Kasumi-1 (cell line): ENCODE measurements around the gene SIX3.

Experiments
- DNase-seq, 2 experiments: peaks; one replicate each; lab custom pipeline; 2025; lab: John Stamatoyannopoulos, UW

Gene SIX3

DNA sequence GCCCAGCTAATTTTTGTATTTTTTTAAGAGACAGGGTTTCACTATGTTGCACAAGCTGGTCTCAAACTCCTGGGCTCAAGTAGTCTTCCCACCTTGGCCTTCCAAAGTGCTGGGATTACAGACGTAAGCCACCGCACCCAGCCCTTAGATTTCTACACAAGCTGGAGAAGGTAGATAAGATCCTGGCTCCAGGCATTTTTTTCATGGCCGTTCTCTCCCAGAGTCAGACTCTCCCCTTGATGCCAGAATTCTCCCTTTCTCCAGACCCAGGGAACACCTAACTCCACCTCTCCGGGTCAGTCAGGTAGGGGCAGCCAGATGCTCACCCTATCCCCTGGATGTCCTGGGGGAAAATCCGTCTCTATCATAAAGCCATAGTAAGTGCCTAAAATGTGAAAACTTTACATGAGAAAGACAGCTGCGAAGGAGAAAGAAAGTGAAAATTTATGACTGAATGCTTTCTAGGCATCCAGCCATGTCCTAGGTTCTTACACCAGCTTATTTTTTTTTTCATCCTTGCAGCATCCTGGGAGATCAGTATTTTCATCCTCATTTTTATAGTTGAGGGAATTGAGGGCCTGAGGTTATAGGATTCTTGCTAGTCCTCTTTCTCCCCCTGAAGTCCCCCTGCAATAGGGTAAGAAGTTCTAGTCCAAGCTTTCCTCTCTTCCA is 16.3 kb downstream of the SIX3 start:
- no peak for DNase-seq

DNA sequence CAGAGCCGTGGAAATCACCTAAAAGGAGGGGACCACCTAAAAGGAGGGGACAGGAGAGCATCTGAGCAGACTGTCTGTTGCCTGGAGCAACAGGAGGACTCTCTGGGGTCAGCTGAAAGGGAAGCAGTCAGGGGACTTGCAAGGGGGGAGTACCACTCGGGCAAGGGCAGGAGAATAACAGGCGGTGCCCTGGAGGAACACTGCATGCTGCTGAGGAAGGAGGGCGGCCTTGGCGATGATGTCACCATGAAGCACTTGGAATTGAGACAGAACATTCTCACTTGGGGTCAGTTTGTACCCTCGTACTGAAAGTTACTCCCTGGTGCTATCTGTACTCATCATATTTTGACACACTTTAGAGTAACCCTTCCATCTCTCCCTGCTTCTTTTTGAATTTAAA is 18.4 kb downstream of the SIX3 start:
- no peak for DNase-seq

DNA sequence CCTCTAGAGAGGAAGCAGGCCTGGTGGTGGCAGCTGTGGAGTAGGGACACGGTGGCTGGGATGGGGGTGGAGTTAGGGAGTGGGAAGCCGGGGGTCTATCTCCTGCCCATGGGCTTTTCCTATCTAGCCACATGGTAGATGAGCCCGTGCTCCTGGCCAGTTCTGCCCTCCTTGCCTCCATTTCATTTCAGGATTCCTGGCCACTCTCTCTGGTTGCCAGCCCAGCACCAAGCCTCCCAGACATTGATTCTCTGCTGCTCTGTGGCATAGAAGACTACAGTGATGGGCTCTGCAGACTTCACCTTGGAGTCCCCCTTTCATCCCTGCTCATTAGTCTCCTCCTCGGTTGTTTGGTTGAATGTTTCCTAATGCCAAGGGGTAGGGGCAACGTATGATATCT is 19.4 kb downstream of the SIX3 start:
- DNase-seq = no peak

DNA sequence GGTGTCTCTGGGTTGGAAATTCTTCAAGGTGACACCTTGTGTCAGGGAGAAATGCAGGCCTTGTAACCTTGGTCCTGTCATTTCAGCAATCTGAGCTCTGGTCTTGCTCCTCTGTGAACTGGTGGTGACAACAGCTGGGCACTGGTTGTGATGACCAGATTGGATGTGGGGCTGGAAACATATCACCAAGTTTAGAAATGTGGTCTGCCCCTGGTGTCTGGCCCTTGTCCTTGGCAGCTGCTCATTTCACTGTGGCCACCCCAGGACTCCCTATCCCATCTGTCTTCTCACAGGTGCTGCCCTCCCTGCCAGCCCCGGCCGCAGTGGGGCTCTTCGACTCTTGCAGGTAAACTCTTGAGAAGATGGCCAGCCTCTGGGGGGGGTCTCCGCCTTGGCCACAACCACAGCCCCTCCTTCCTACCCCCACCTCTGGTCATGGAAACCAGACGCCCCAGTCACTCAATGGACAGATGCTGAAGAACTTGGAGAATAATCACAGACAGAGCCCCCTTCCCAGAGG is 20.7 kb downstream of the SIX3 start:
- no peak for DNase-seq

DNA sequence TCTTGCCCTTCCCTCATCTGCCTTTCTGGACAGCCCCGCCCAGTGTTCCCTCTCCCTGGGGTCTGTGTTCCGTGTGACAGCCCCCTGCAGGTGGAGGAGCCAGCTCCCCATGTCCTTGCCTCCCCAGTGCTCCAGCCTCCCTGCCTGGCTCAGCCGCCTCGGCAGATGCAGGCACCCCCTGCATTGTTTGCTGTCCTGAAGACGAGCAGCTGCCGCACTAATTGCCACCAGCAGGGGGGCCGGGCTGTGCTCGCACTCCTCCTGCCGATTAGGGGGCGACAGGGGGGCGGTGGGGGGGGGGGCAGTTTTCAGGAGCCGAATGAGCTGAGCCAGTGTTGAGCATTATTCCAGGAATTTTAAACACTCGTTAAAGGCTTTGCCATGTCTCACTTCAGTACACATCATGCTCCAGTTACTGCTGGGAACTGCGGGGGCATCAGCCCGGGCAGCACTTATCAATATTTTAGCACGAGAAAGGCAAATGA is 23.3 kb downstream of the SIX3 start:
- DNase-seq = peak; percentile 22 to 25

DNA sequence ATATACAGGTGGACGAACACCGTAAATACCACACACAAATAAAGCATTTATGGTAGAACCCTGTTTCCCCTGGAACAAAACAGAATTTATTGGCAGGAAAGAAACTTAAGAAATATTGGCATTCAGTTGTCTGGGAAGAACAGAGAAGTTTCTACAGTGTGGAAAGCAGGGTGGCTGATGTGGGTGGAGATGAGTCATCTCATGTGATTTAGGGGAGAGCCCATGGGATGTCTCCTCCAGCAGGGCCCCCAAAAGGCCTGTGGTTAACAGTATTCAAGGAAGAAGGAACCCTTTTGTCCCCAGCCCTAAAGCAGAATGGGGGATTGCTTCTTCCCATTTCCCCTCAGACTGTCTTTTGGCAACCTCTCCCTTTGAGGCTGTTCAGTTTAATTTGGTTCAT is 24.2 kb downstream of the SIX3 start:
- peak in 1 of 2 experiments; percentile 10 for DNase-seq

DNA sequence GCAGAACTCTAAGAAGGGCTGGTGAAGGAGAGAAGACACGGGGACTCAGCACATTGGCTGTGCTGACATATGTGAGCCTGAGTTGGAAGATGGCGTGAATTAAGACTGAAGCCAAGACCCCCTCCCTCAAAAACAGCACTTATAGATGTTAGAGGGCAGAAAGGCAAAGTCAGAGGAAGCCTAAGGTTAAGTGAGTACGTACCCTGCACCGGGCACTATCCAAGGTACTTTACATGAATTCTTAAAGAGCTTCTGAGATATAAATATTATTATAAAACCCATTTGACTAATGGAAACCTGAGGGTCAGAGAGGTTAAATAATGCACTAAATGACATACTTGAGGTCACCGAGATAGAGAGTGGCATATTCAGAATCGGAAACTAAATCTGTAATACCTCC is 25.6 kb downstream of the SIX3 start:
- DNase-seq = no peak

DNA sequence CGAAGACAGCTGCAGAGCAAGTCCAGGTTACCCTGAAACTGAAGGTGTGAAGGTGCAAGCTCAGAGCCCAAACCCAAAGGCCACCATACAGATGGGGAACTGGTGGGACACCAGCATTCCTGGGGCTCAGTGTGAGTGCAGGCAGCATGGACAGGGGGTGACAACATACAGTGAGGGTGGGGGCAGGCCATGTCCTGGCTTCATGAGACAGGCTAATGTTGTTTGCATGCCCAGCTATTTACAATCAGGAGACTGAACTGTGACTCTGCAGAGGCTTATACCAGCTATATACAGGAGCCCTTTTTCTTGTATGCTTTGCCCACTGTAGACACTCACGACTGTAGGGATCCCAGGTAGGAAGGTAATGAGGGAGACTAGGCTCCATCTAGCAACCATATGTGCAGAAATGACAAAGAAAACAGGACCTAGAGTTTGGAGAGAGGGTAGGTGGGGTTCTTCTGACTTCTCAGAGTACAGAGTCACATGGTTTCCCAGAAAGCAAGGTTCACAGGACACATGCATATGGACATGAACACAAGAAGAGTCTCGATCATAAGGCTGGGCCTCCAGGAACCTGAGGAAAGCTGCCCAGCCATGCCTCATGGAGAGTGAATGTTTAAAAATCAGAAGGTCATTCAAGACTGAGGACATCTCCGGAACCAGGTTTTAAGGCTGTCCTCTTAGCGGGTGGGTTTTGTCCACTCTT is 26.4 kb downstream of the SIX3 start:
- DNase-seq = no peak

DNA sequence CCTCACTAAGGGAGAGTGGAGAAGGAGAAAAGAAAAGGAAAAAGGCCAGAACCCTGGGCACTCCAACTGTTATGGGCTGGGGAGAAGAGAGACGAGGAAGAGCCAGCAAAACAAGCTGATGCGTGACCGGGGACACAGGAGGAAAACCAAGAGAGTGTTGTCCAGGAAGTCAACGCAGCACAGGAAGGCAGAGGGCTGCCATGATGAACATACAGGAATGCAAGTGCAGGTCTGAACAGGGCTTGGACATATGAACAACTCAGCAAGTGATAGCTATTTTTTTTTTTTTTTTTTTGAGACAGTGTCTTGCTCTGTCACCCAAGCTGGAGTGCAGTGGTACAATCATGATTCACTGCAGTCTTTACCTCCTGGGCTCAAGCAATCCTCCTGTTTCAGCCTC is 28.4 kb downstream of the SIX3 start:
- DNase-seq = no peak

DNA sequence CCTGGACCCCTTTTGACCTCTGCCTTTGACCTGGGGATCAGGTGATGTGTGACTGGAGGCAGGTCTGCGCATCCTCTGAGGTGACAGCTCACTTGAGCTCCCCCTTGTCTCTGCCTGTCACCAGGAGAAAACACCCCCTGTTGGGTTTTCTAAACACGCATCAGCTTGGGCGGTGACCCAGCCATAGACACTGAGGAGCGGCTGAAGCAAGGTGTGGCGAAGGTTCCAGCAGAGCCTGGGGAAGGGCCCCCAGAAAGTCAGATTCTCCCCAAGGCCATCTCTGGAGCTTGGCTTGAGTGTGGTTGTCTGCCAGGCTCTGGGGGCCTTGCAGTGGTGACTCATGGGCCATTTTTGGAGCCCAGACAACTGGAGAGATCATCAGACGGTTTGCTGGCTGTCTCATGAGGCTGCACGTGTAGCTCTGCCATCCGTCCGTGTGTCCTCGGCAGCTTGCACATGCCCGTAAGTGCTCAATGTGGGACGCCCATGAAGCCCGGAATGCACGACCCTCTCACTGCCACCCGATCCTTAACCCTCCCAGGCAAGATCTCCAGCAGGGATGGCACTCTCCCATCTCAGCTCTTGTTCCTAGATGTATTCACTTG is 29.4 kb downstream of the SIX3 start:
- DNase-seq = no peak

DNA sequence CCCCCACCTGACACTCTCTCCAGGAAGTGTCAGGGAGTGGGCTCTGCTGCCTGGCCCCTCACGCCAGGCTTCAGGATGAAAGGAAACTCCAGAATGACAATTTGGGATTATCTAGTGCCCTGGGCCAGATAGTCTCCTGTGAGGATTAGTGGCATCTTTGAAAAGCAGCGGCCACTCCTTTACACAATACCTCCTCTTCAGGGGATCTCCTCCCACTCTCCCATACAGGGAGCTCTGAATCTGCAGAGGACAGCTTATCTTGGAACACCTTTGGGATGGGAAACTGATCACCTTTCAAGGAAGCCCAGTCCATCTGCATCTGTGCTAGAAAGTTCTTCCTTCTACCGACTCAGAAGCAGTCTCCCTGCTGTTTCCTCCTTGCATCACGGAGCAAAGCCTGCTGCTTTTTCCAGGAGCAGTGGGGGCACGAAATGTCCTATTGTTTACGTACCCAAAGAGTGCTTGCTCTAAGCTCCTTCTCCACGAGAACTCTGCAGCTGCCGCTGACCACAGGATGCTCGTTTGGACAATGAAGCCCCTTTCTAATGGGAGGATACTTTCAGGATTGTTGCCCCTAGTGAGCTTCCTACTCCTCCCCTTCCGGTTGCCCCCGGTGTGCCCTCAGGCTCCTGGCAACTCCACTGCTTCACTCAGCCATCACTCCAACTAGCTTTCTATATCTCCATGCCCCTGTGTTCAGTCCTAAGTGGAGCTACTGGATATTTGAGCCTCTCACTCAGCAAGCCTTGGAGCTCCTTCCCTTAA is 31.5 kb downstream of the SIX3 start:
- no peak for DNase-seq

DNA sequence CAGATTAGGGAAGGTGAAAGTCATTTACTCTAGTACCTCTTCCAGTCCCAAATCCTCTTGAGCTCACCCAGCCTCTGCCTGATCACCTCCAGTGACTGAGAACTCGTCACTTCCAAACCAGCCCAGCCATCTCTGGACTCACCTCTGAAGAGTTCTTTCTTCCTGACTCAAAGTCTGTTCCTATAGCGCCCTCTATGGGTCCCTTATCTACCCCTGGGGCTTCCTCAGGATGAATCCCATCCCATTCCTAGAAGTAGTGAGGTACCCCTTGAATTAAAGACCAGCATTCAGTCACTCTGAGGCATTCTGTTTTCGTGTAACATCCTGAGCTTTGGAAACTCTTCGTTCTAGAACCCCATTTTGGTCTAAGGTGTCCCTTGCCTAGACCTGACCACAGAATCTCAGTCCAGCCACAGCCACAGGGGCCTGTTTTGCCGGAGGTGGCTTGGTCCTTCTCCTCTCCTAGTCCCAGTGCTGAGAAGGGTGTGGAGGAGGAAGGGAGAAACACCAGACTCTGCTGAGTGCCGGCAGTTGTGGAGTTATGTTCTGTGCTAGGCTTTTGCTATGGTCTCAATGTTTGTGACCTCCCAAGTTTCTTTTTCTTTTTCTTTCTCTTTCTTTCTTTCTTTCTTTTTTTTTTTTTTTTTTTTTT is 32.7 kb downstream of the SIX3 start:
- peak; percentile 40 to 48 for DNase-seq

DNA sequence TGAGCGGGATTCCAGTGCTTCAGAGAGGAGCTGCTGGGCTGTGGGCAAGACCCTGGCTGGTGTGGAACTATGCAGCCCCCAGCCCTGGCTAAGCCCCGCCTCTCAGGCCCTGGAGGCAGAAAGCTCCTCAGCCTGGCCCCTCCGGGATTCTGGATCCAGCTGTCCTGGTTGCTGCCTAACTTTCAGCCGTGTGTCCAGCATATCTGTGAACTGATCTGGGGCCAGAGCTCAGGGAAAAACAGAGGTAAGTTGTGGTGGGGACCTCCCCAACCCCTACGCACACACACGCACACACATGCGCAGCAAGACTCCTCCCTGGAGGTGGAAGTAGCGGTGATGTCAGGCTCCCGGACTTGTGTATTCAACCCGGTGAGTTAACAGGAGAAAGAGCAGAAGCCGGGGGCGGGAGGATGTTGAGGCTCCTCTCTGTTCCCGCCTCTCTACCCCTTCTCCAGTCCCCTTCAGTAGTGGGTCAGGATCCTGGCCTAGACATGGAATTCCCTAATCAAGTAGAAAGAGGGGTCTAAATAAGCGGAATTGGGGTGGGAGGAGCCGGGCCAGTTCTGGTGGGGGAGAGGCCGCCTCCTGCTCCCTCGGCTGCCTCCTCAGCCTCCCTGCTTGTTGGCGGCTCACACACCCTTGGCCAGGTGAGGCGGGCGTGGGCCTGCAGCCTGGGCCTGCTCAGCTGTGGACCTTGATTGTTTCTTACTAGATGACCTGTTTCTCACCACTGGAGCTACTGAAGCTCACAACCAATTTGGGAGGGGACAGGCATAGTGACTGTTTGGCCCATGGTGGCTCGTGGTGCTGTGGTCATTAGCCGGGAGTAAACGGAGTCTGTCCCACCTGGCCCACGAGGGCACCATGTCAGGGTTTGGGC is 34.3 kb downstream of the SIX3 start:
- DNase-seq = no peak

DNA sequence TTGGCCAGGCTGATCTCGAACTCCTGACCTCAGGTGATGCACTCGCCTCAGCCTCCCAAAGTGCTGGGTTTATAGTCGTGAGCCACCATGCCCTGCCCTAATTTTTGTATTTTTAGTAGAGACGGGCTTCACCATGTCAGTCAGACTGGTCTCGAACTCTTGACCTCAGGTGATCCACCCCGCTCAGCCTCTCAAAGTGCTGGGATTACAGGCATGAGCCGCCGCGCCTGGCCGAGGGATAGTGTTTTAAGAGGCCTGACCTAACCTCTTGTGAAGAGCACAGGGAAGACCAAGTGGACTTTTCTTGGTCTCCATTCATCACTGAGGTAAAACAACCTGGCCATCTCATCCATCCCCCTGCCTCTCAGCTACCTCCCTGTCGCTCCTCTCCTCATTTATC is 38.1 kb downstream of the SIX3 start:
- DNase-seq = no peak

DNA sequence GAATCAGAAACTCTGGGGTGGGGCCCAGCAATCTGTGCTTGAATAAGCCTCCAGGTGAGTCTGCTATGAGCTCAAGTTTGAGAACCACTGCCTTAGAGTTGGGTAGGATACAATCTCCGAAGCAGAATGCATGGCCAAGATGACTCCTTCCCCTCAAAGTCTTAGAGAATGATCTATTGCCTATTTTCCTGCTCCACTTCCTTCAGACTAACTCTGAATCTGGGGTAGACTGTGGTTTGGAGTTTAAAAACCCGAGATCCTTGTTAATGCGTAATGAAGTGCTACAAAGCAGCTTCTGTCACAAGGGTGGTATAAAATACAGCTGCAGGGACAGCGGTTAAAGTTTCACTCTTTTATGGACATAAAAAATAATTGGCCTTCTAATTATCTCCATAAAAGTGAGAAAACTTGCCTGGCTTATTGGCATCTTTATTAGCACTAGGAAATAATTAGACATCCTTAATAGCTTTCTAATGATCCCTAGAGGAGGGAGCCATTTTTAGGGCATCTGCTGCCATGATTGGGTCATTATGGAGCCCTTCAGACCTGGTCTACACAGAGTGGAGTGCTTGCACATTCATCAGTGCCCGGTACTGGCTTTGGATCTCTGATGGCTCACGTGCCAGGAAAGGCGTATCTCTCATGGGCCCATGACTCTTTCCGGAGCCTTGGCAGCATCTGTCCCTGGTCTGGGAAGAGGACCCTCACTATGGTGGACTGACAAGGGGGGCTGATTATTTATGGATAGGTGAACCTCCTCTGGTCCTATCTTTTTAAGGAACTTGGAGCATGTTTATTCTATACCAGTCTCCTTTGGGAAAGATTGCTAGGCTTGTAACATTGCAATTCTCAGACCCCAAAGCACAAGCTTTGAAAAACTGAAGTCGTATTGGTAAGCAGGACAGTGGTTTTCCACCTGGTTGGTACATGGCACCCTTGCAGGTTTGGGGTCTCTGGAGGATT is 39.5 kb downstream of the SIX3 start:
- DNase-seq = no peak

DNA sequence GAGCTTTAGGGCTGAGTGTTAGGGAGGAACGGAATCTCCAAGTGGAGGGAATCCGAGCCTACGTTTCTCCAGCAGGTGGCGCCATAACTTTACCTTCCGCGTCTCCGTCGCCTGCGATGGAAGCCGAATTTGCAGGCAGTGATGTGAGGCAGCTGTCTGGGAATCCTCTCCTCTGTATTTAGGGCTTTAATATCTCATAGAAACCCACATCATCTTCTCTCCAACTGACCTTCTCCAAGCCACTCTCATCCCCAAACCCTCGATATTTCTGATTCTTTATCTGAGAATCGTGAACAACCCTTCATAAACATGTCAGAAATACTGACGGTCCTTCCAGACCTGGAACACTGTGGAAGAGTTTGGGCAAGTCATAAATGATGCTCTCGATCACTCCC is 40.2 kb downstream of the SIX3 start:
- DNase-seq = peak; percentile 77 to 84

DNA sequence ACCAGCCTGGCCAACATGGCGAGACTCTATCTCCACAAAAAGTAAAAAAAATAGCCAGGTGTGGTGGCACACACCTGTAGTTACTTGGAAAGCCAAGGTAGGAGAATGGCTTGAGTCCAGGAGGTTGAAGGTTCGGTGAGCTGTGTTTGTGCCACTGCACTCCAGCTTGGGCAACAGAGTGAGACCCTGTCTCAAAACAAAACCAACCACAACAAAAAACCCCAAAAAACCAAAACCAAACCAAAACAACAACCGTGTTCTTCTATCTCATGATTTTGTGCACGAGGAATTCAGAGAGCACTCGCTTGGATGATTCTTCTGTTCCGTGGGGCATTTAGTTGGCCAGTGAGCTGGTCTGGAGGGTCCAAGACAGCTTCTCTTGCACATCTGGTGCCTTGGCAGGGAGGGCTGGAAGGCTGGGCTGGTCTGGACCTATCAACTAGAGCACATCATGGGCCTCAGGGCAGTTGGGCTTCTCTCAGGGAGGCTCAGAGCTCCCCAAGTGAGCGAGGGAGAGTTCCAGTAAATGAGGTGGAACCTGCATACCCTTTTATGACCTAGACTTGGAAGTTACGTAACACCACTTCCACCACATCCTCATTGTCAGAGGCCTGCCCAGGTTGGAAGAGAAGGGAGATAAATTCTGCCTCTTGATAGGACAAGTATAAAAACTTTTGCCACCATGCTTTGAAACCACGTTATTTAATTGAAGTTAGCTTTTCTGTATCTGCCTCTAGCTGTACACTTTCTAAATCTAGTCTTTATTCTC is 42.5 kb downstream of the SIX3 start:
- DNase-seq = no peak

DNA sequence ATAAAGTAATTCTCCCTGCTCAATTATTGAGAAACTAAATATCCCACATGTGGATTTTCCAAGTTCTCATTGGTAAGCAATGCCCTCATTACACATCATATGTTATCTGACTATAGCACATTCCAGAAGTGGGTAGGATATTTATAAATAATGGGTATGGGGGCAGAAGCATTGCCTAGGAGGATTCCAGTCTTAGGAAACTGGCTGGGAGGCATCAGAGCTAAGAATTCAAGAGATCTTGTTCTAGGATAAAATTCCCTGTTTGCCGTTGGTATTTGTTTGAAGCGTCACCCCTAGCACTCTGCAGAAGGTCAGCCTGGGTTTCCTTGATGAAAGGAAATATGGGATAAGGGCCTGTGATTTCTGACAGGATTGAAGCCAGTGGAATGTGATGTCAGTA is 47.7 kb downstream of the SIX3 start:
- DNase-seq = no peak

DNA sequence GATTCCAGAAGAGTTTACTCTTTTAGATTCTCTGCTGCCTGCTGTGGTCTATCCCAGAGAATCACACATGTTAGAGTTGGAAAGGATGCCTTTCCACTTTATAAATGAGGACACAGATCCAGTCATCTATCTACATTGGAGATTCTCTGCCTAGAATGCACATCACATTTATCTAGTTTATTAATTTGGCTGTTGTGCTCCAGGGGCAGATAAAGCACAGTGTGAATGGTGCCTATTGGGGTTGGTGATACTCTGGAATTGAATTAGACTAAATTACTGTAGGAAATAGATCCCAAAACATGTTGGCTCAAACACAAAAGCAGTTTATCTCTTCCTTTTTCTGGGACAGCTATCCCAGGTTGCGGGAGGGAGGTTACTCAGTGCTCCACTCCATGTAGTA is 52.9 kb downstream of the SIX3 start:
- DNase-seq = no peak
